GM18907 (cell line): ENCODE results near the gene SLIT1.

ENCODE experiments used
- ATAC-seq: cut with Tn5 transposase; IDR thresholded peaks from one replicate; pipeline ENCODE4 v1.9.1; 2021; ENCODE audit warnings: mild to moderate bottlenecking, moderate library complexity; ENCODE audit not compliant: unreplicated experiment

SLIT1 gene

DNA sequence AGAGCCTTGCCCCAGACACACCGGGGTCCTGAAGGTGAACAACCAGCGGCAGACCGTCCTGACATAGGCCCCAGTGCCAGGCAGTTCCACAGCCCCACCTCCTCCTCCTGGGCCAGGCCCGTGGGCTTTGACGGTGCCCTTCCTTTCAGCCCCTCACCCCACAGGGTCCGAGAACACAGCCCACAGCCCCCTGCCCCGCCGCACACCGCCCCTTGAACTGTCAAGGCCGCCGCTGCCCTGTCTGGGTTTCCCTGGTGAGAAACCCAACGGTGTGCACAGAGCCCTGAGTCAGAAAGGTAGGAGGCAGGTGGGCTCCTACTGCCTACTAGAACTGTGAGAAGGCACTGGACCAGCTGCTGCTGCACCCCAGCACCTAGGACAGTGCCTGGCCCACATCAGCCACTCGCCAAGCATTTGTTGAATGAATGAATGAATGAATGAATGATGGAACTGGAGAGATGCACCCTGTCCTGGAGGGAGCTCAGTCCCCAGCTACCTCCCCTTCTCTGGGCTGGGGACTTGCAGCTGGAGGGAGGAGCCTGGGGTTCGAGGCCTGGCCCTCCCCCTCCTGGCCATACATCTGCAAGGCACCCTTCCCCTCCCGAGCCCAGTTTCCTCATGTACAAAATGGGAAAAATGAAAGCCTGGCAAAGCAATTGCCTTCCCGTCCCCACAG is 117.9 kb downstream of the SLIT1 start:
- no peak for ATAC-seq

DNA sequence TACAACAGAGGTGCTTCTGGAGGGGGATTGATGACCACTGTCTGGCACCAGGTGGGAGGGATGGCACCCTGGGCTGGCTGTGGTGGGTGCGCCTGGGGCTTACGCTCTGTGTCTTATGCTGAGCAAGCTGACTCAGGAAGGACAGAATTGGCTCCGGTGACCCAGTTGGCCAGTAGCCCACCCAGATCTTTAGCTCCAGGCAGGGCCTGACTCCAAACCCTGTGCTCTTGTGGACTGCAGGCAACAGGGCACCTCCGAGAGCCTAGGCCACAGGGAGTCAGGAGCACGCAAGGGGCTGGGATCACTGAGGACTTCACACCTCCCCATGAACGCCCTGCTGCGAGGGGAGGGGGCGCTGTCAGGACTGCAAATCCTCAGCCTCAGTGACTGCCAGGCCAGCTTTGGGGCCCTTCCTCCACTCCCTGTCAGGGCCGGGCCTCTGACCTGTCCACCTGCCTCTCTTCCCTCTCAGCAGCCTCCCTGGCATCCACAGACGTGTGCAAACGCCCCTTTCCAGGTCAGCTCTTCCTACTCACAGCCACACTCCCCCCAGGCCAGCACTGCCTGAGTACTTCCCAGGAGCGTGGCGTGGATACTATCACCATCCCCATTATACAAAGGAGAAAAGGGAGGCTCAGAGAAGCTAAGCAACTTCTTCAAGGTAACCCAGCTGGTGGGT is 118.7 kb downstream of the SLIT1 start:
- ATAC-seq = no peak

DNA sequence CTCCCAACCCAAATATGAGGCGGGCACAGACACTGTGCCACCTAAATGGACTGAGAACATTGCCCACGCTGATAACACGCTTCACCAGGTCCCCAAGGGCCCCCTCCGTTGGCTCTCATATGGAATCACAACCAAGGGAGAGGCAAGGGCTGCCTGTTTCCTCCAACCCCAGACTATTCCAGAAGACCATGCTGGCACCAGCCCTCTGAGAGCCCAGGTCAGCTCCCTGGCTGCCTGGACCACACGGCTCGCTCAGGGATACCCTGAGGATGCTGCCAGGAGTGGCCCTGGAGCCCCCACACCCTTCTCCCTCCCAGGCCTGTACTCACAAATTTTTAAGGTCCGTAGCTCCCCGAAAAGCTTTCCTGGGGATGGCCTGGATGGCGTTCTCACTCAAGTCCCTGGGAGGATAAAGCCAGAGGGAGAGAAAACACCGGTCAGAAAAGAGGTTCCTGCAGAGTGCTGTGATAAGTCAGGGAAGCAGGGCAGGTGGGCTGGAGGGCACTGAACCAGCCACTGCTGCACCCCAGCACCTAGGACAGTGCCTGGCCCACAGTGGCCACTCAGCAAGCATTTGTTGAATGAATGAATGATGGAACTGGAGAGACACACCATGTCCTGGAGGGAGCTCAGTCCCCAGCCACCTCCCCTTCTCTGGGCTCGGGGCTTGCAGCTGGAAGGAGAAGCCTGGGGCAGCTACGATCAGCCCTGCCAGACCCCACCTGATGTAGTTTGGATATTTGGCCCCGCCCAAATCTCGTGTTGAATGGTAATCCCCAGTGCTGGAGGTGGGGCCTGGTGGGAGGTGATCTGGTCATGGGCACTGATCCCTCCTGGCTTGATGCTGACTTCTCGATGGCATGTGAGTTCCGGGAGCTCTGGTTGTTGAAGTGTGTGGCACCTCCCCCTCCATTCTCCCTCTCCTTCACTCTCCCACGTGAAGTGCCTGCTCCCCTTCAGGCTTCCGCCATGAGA is 119.8 kb downstream of the SLIT1 start:
- ATAC-seq = no peak

- no peak for ATAC-seq
Measured at GRCh38 chr10:97065128-97065527, 120.6 kb downstream of the SLIT1 start.

GRCh38 chr10:97063983-97064837 is 121.5 kb downstream of the SLIT1 start:
- ATAC-seq = no peak

- ATAC-seq = no peak
Measured at GRCh38 chr10:97063271-97063982, 122.3 kb downstream of the SLIT1 start.

- ATAC-seq = no peak
Measured at GRCh38 chr10:97062456-97062855, 123.3 kb downstream of the SLIT1 start.

- no peak for ATAC-seq
Measured at GRCh38 chr10:97062046-97062445, 123.7 kb downstream of the SLIT1 start.

- no peak for ATAC-seq
Measured at GRCh38 chr10:97061423-97061822, 124.3 kb downstream of the SLIT1 start.

- no peak for ATAC-seq
Measured at GRCh38 chr10:97060441-97061084, 125.2 kb downstream of the SLIT1 start.

GRCh38 chr10:97059872-97060205 is 125.9 kb downstream of the SLIT1 start:
- no peak for ATAC-seq

DNA sequence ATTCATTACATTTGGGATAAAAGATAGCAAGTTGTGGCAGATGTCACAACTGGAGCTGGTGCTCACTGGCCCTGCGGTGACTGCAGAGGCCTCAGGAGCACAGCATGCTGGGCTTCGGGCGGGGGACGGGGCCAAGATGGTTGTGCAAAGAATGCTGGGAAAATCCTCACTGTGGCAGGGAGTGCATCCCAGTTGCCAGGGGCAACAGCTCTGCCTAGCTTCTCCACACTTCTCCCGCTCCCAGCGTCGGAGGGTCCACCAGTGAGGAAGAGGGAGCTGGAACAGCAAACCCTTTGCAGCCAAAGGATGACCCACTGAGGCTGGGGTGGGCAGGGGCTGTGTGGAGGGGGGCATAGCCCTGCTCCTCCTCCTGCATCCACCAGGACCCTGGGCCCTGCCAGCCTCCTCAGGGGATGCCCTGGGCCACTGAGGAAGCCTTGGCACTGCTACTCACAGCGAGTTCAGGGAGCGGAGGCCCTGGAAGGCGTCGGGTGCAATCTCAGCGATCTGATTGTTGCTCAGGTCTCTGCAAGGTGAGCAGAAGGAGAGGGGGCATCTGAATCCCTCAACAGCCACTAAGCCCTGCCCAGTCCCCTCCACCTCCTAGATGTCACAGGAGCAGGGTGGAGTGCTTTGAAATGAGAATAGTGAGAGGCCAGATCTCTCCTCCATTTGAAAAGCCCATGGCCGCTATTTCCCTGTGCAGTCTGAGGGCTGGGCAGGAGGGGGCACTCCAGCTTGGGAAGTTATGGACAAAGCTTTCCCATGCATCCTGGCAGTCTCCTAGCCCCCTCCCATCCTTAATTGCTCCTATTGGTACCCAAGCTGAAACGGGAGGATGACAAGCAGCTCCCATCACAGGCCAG is 126.5 kb downstream of the SLIT1 start:
- no peak for ATAC-seq

DNA sequence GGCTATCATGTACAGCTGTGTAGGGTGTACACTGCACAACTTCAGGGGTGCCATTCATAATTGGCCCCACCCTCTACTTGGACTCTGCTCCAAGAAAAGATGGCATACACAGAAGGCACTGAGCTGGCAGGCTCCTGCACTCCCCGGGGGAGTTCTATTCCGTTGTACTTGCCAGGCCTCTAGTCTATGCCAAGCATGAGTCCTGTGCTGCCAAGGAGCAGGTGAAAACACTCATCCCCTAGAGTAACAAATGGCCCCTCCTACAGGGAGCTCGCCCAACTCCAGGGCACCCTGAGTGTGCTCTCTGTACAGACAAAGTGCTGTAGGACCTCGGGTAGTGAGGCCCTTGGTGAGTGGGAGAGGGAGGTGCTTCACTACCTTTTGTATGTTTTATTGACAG is 127.2 kb downstream of the SLIT1 start:
- ATAC-seq = no peak

DNA sequence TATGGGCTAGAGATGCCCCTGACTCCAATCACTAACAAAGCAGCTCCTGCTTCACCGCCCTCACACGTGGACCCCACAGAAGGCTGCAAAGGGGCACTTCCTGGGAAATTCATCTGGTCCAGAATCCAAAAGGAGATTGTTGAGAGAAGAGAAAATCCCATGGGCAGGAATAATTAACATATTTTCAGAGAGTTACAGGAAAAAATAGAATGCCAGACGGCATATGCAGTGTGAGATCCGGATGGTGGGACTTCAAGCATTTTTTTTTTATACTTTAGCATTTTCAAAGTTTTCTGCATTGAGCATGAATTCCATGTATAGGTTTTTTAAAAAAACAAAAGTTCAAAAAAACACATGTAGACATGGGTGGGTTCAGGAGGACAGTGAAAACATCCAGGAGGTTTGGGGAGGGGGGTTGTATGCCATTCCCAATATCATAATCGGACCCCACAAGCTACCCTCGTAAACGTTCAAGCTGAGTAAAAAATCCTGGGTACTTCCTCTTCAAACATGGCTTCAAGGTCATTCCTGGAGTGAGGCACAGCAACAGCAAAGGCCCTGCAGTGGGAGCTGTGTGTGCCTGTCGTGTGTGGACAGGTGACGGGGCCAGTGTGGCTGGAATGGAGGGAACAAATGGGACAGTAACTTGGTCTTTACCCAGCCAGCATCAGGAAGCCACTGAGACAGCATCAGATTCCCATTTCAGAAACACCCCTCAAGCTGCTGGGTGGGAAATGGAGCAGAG is 128.1 kb downstream of the SLIT1 start:
- no peak for ATAC-seq

DNA sequence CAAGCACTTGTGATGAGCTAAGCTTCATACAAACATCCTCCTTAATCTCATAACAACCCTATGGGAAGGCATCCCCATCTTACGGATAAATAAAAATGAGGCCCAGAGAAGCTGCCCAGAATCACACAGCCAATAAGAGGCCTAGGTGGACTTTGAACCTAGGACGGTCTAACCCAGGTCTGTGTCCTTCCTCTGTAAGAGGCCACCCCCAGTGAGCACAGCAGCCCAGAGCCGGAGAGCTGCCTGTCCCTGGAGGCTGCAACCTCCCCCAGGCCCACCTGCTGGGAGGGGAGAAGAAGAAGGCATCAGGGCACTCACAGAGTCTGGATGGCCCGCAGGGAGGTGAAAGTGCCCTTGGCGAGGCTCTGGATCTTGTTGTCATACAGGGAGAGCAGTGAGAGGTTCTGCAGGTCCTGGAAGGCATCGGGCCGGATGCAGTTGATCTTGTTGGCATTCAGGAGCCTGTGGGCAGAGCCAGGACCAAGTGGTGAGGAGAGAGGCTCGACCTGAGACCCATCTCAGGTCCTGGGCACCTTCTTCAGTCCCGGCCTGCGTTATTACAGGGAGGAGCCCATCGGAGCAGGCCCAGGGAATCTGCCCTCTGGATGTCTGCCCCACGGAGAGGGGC is 129.6 kb downstream of the SLIT1 start:
- ATAC-seq = no peak

GRCh38 chr10:97053276-97053675 is 132.5 kb downstream of the SLIT1 start:
- ATAC-seq = no peak

- ATAC-seq = no peak
Measured at GRCh38 chr10:97050956-97051496, 134.7 kb downstream of the SLIT1 start.
